DND-41 (cell line): ENCODE measurements around the gene ACE.

Experiments used
- ATAC-seq: fragments of 200-7000 bp; cut with Tn5 transposase; 3 replicates; pipeline ENCODE4 v1.9.1; 2021; ENCODE audit warnings: low read depth; ENCODE audit not compliant: insufficient read depth
- DNase-seq: peaks from one replicate; pipeline ENCODE4 v3.0.0-alpha.2; 2020
- H2AFZ ChIP-seq: 2 replicates; pipeline ENCODE4 v1.6.0; 2012; ENCODE audit warnings: low read depth, low read length
- H3K27ac ChIP-seq: 2 replicates; pipeline ENCODE4 v1.5.1; 2012; ENCODE audit warnings: low read length, inconsistent platforms
- H3K27me3 ChIP-seq: fragments of 200-600 bp; sonication (generic); 2 replicates; pipeline ENCODE4 v1.6.0; 2012; ENCODE audit warnings: low read length, mild to moderate bottlenecking, inconsistent platforms; ENCODE audit not compliant: insufficient read depth, poor library complexity
- H3K36me3 ChIP-seq: 2 replicates; pipeline ENCODE4 v1.5.1; 2012; ENCODE audit warnings: low read length, inconsistent platforms; ENCODE audit not compliant: insufficient read depth
- H3K4me1 ChIP-seq: 2 replicates; pipeline ENCODE4 v1.5.1; 2012; ENCODE audit warnings: mild to moderate bottlenecking, low read length; ENCODE audit not compliant: insufficient read depth
- H3K4me2 ChIP-seq: 2 replicates; pipeline ENCODE4 v1.6.0; 2012; ENCODE audit warnings: mild to moderate bottlenecking, moderate library complexity, low read length, inconsistent platforms; ENCODE audit not compliant: insufficient read depth
- H3K4me3 ChIP-seq, 2 experiments: fragments of 200-600 bp in 1 of 2; shearing (Covaris generic) in 1 of 2; 2 replicates each; pipeline ENCODE4 v1.5.1; 2012 to 2016; ENCODE audit warnings: inconsistent platforms in 2 of 2, low read length in 2 of 2, mild to moderate bottlenecking in 2 of 2, low read depth in 1 of 2, moderate library complexity in 1 of 2
- H3K79me2 ChIP-seq: 2 replicates; pipeline ENCODE4 v1.6.0; 2012; ENCODE audit warnings: low read length, inconsistent platforms; ENCODE audit not compliant: insufficient read depth
- H3K9ac ChIP-seq: 2 replicates; pipeline ENCODE4 v1.6.0; 2012; ENCODE audit warnings: low read depth, mild to moderate bottlenecking, inconsistent platforms, low read length, moderate library complexity
- H3K9me3 ChIP-seq: 2 replicates; pipeline ENCODE4 v1.5.1; 2012; ENCODE audit warnings: low read length, moderate library complexity, mild to moderate bottlenecking, inconsistent platforms; ENCODE audit not compliant: insufficient read depth, severe bottlenecking
- H4K20me1 ChIP-seq: 2 replicates; pipeline ENCODE4 v1.6.0; 2012; ENCODE audit warnings: low read length; ENCODE audit not compliant: insufficient read depth
- EZH2 ChIP-seq: IDR thresholded peaks from 3 replicates; pipeline ENCODE4 v1.6.1; 2012; ENCODE audit warnings: borderline replicate concordance, low read depth, mild to moderate bottlenecking, moderate library complexity, low read length, inconsistent platforms; ENCODE audit not compliant: severe bottlenecking
- TF ChIP-seq, protein P1 (sequence below): IDR thresholded peaks from 2 replicates; pipeline ENCODE4 v1.5.1; 2012; ENCODE audit warnings: borderline replicate concordance, low read length, moderate library complexity, mild to moderate bottlenecking; ENCODE audit not compliant: poor library complexity, severe bottlenecking; ENCODE audit errors: extremely low read depth

Gene ACE

DNA sequence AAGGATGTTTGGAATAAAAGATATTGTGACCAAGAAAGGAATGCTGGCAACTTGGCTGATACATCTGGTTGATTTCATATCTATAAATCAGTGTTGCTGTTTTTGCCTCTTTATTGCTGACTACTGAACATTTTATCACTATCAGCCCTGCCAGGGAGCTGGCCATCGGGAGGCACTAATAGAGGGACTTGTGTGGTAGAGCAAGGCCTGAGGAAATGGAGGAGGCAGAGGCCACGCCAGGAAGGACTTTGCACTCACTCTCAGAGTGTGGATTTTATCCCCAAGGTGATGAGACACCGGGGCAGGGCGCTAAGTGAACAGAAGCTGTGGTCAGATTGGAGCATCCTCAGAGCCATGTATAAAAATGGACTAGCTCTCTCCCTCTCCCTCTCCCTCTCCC, 21.4 kb upstream of the ACE start:
- no peak for ATAC-seq
- Histone ChIP-seq H3K4me1 (no peaks in the 10 kb centered on the region), H3K4me2 (no peak overlapping the region), H4K20me1 (no peaks in the 10 kb centered on the region), H3K27me3 (peaks cover 4% of the 10 kb centered on the region), H3K27ac (no peak overlapping the region), H3K79me2 (no peaks in the 10 kb centered on the region), H3K36me3 (no peaks in the 10 kb centered on the region), H3K9me3 (no peaks in the 10 kb centered on the region), H2AFZ (no peak overlapping the region), H3K4me3 (no peak overlapping the region), H3K9ac (no peak overlapping the region)
- DNase-seq = no peak
- TF ChIP-seq, protein P1, sequence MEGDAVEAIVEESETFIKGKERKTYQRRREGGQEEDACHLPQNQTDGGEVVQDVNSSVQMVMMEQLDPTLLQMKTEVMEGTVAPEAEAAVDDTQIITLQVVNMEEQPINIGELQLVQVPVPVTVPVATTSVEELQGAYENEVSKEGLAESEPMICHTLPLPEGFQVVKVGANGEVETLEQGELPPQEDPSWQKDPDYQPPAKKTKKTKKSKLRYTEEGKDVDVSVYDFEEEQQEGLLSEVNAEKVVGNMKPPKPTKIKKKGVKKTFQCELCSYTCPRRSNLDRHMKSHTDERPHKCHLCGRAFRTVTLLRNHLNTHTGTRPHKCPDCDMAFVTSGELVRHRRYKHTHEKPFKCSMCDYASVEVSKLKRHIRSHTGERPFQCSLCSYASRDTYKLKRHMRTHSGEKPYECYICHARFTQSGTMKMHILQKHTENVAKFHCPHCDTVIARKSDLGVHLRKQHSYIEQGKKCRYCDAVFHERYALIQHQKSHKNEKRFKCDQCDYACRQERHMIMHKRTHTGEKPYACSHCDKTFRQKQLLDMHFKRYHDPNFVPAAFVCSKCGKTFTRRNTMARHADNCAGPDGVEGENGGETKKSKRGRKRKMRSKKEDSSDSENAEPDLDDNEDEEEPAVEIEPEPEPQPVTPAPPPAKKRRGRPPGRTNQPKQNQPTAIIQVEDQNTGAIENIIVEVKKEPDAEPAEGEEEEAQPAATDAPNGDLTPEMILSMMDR = no peak
- TF ChIP-seq EZH2 = no peak

DNA sequence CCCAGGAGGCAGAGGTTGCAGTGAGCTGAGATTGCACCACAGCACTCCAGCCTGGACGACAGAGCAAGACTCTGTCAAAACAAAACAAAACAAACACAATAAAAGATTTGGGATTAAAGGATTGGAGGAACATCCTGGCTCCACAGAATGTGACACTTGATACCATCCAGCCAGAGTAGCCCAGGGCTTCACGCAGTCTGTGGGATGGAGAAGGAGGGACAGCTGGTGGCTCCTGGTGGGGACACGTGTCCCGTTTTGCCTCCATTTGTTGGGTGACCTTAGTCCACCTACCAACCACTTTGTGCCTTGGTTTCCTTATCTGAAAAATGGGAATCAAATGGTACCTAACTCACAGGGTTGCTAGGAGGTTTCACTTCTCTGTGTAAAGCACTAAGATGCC, 18.4 kb upstream of the ACE start:
- Histone ChIP-seq H3K4me2 (no peak overlapping the region), H3K79me2 (no peaks in the 10 kb centered on the region), H4K20me1 (no peaks in the 10 kb centered on the region), H3K9me3 (no peaks in the 10 kb centered on the region), H3K27ac (no peak overlapping the region), H3K9ac (no peak overlapping the region), H3K4me1 (no peaks in the 10 kb centered on the region), H3K4me3 (no peak overlapping the region), H3K36me3 (no peaks in the 10 kb centered on the region), H3K27me3 (no peaks in the 10 kb centered on the region), H2AFZ (no peak overlapping the region)
- no peak for TF ChIP-seq EZH2
- TF ChIP-seq, protein P1 = no peak
- no peak for ATAC-seq
- no peak for DNase-seq

DNA sequence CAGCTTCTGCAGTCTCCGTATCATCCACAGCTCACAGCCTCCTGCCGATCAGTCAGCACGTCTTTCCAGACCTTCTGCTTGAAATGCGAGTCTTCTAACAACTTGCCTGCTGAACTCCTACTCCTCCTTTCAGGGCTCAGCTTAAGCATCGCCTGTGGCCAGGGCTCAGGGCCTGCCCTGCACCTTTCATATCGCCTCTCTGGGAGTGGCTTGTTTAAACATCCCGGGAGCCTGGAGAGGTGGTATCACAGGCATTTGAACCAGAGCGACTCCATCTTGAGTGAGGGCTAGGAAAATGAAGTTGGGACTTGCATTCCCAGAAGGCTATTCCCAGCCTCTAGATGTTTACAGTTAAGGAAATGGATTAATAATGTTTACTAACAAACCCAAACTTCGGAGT, 16.8 kb upstream of the ACE start:
- Histone ChIP-seq H3K9me3 (no peaks in the 10 kb centered on the region), H3K4me2 (no peak overlapping the region), H3K36me3 (no peaks in the 10 kb centered on the region), H3K9ac (no peak overlapping the region), H3K27me3 (no peaks in the 10 kb centered on the region), H2AFZ (no peak overlapping the region), H3K79me2 (no peaks in the 10 kb centered on the region), H3K27ac (no peak overlapping the region), H3K4me3 (no peak overlapping the region), H3K4me1 (no peaks in the 10 kb centered on the region), H4K20me1 (no peaks in the 10 kb centered on the region)
- ATAC-seq (no peak), DNase-seq (no peak)
- no peak for TF ChIP-seq EZH2
- TF ChIP-seq, protein P1 = no peak

DNA sequence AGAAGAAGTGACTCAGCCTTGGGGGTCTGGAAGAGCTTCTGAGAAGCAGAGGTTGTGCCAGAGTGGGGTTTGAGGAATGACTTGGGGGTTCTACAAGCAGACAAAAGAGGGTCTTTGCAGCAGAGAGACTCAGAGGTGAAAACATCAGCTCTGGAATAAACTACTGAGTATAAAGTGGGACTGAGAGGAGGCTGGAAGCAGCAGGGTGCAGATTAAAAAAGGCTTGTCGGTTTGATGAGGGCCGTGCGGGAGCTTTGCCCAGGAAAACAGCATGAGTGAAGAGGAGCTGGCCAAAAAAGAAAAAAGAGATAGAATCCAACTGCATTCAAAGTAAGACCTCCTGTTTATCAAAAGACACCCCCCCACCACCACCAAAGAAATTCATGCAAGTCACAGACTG, 13.1 kb upstream of the ACE start:
- TF ChIP-seq, protein P1 = no peak
- TF ChIP-seq EZH2 = no peak

More for the DNA sequence above, 13.1 kb upstream of the ACE start:
- Histone ChIP-seq H3K4me2 (no peak overlapping the region), H3K4me1 (no peaks in the 10 kb centered on the region), H3K9ac (no peak overlapping the region), H3K36me3 (no peaks in the 10 kb centered on the region), H3K27me3 (no peaks in the 10 kb centered on the region), H3K27ac (no peak overlapping the region), H3K9me3 (no peaks in the 10 kb centered on the region), H3K79me2 (no peaks in the 10 kb centered on the region), H2AFZ (no peak overlapping the region), H4K20me1 (no peaks in the 10 kb centered on the region), H3K4me3 (no peak overlapping the region)
- DNase-seq (no peak), ATAC-seq (no peak)
